ENCODE results near the gene PTP4A1. TPM values are rescaled to one million over a fixed set of nuclear protein-coding genes. Genes with fewer than 3 reads are reported as not detected.

The PTP4A1 gene
- total RNA-seq, 4 donors from 2014 or later: 19.0 to 35.3 (median 25.8) TPM

GRCh38 chr6:63589952-63590411, 17.7 kb downstream of the PTP4A1 start:
- Histone ChIP-seq H3K9me3 (no peaks in the 10 kb centered on the region), H3K36me3 (no peaks in the 10 kb centered on the region), H3K4me3 (no peak overlapping the region), H3K27ac (no peak overlapping the region), H3K4me1 (no peaks in the 10 kb centered on the region), H3K27me3 (no peaks in the 10 kb centered on the region)
- no peak for DNase-seq
- intact Hi-C loops (cut with DNase I; ENCODE audit: low total_unique reads): no loop called here
- no peak for TF ChIP-seq POLR2A (IDR thresholded peaks at IDR 0.05)
- TF ChIP-seq CTCF (IDR thresholded peaks at IDR 0.05): no peak

- no peaks in the 10 kb centered on the region for H3K4me1 ChIP-seq
- DNase-seq: no peak
- no peak overlapping the region for H3K27ac ChIP-seq
- no peaks in the 10 kb centered on the region for H3K27me3 ChIP-seq
- no peaks in the 10 kb centered on the region for H3K36me3 ChIP-seq
- TF ChIP-seq CTCF (IDR thresholded peaks at IDR 0.05) (no peak), POLR2A (IDR thresholded peaks at IDR 0.05) (no peak)
- intact Hi-C loops (cut with DNase I; ENCODE audit: low total_unique reads): no loop called here
- no peak overlapping the region for H3K4me3 ChIP-seq
- no peaks in the 10 kb centered on the region for H3K9me3 ChIP-seq
Observed at GRCh38 chr6:63592886-63593285, 20.6 kb downstream of the PTP4A1 start.

- TF ChIP-seq CTCF (IDR thresholded peaks at IDR 0.05) (no peak), POLR2A (IDR thresholded peaks at IDR 0.05) (no peak)
- Histone ChIP-seq H3K4me3 (peak overlapping the region in 1 of 2 donors; percentile 34), H3K9me3 (no peaks in the 10 kb centered on the region), H3K27ac (no peak overlapping the region), H3K4me1 (no peaks in the 10 kb centered on the region), H3K36me3 (no peaks in the 10 kb centered on the region), H3K27me3 (no peaks in the 10 kb centered on the region)
- DNase-seq: no peak
- intact Hi-C loops (cut with DNase I; ENCODE audit: low total_unique reads): no loop called here
Observed at GRCh38 chr6:63597141-63598048, 25.1 kb downstream of the PTP4A1 start.

GRCh38 chr6:63598049-63599036, 26.1 kb downstream of the PTP4A1 start:
- Histone ChIP-seq H3K36me3 (no peaks in the 10 kb centered on the region), H3K4me1 (no peaks in the 10 kb centered on the region), H3K4me3 (peak overlapping the region; percentile 27 to 34), H3K27me3 (no peaks in the 10 kb centered on the region), H3K27ac (no peak overlapping the region), H3K9me3 (no peaks in the 10 kb centered on the region)
- TF ChIP-seq CTCF (IDR thresholded peaks at IDR 0.05): peak; percentile 71 to 85 (median 84)
- no peak for TF ChIP-seq POLR2A (IDR thresholded peaks at IDR 0.05)
- intact Hi-C loops (cut with DNase I; ENCODE audit: low total_unique reads): no loop called here
- peak; percentile 62 to 63 for DNase-seq

Data from uterus (tissue), 4 donors.